H1 (cell line): ENCODE data around the gene DIP2B. TPM values are rescaled to one million over a fixed set of nuclear protein-coding genes. Genes with fewer than 3 reads are reported as not detected.

Source experiments
- CTCF ChIA-PET: fragments of 300-600 bp; sonication (Branson Sonifier 250); formaldehyde crosslinking; loops from one replicate; lab custom pipeline; 2021; ENCODE audit not compliant: partially characterized antibody; lab: Charles Lee
- POLR2A ChIA-PET: fragments of 300-600 bp; sonication (Branson Sonifier 250); formaldehyde crosslinking; loops from one replicate; lab custom pipeline; 2021; ENCODE audit warnings: inconsistent platforms; ENCODE audit not compliant: partially characterized antibody; lab: Charles Lee
- DNase-seq, 2 experiments: peaks; one replicate each; pipeline versions ENCODE4 v3.0.0 to v3.0.0-alpha.2; 2010 to 2022; ENCODE audit warnings: low spot score in 2 of 2, low read depth in 1 of 2, mixed read lengths in 1 of 2
- FAIRE-seq: peaks from 2 replicates; lab custom pipeline; 2011; peaks lifted over from hg19 to GRCh38; lab: Jason Lieb, UNC
- H2AFZ ChIP-seq: 2 replicates; pipeline ENCODE4 v1.8.1; 2012; ENCODE audit warnings: low read length, inconsistent platforms
- H2AK5ac ChIP-seq: 2 replicates; pipeline ENCODE4 v1.6.1; 2013; ENCODE audit warnings: low read depth, low read length
- H2BK120ac ChIP-seq: replicated peaks from 2 replicates; pipeline ENCODE3; 2013; ENCODE audit warnings: low read depth, low read length, inconsistent platforms
- H2BK12ac ChIP-seq: 2 replicates; pipeline ENCODE4 v1.6.1; 2013; ENCODE audit warnings: low read depth, low read length
- H2BK15ac ChIP-seq: 2 replicates; pipeline ENCODE4 v1.6.1; 2013; ENCODE audit warnings: low read length
- H2BK20ac ChIP-seq: 2 replicates; pipeline ENCODE4 v1.6.1; 2013; ENCODE audit warnings: low read length
- H2BK5ac ChIP-seq: 2 replicates; pipeline ENCODE4 v1.6.1; 2013; ENCODE audit warnings: low read depth, low read length
- H3K14ac ChIP-seq: 2 replicates; pipeline ENCODE4 v1.6.1; 2013; ENCODE audit warnings: inconsistent platforms; ENCODE audit not compliant: insufficient read length
- H3K18ac ChIP-seq: 2 replicates; pipeline ENCODE4 v1.6.1; 2013; ENCODE audit warnings: low read length; ENCODE audit errors: extremely low read depth
- H3K23ac ChIP-seq: 2 replicates; pipeline ENCODE4 v1.6.1; 2013; ENCODE audit warnings: inconsistent platforms; ENCODE audit not compliant: insufficient read length
- H3K23me2 ChIP-seq: 2 replicates; pipeline ENCODE4 v1.6.1; 2013; ENCODE audit warnings: low read depth, low read length
- H3K27ac ChIP-seq: 2 replicates; pipeline ENCODE4 v1.6.1; 2011; ENCODE audit warnings: low read depth, low read length, inconsistent platforms
- H3K27me3 ChIP-seq, 4 experiments: replicated peaks in 1 of 4; 1 replicate in 1 of 4; 2 replicates in 3 of 4; pipeline versions ENCODE4 v1.6.1 to v1.8.1; 2011 to 2013; ENCODE audit warnings: low read length in 3 of 4, mild to moderate bottlenecking in 3 of 4, inconsistent platforms in 2 of 4, mixed read lengths in 2 of 4, moderate library complexity in 1 of 4; ENCODE audit not compliant: control insufficient read depth in 3 of 4, insufficient read depth in 3 of 4; ENCODE audit errors: extremely low read depth in 1 of 4
- H3K36me3 ChIP-seq, 4 experiments: 2 replicates each; pipeline versions ENCODE4 v1.6.1 to v1.8.1; 2011 to 2013; ENCODE audit warnings: mild to moderate bottlenecking in 4 of 4, low read length in 3 of 4, moderate library complexity in 2 of 4, control low read depth in 1 of 4, inconsistent platforms in 1 of 4; ENCODE audit not compliant: insufficient read depth in 4 of 4, control insufficient read depth in 2 of 4
- H3K4ac ChIP-seq: replicated peaks from 2 replicates; pipeline ENCODE3; 2013; ENCODE audit warnings: low read length, low read depth, mixed read lengths, inconsistent platforms; ENCODE audit not compliant: insufficient read length
- H3K4me1 ChIP-seq, 4 experiments: replicated peaks in 1 of 4; 1 replicate in 1 of 4; 2 replicates in 3 of 4; pipeline versions ENCODE4 v1.6.1 to v1.8.1; 2011 to 2013; ENCODE audit warnings: low read length in 3 of 4, inconsistent platforms in 2 of 4, mixed read lengths in 1 of 4; ENCODE audit not compliant: insufficient read depth in 4 of 4, control insufficient read depth in 3 of 4
- H3K4me2 ChIP-seq, 2 experiments: 2 replicates each; pipeline versions ENCODE4 v1.6.1 to v1.8.1; 2011 to 2013; ENCODE audit warnings: low read depth in 2 of 2, low read length in 2 of 2, control low read depth in 1 of 2, inconsistent platforms in 1 of 2, mild to moderate bottlenecking in 1 of 2; ENCODE audit not compliant: insufficient read depth in 1 of 2
- H3K4me3 ChIP-seq, 4 experiments: fragments of 200-600, 300-600 bp in 1 of 4; sonication (generic), shearing (Covaris generic), sonication (Bioruptor Twin) in 1 of 4; 2 replicates each; pipeline versions ENCODE4 v1.5.1 to v1.8.1; 2011 to 2016; ENCODE audit warnings: low read length in 4 of 4, low read depth in 3 of 4, control low read depth in 2 of 4, inconsistent platforms in 2 of 4, mild to moderate bottlenecking in 2 of 4, mixed read lengths in 1 of 4, moderate library complexity in 1 of 4; ENCODE audit not compliant: insufficient read depth in 2 of 4; ENCODE audit errors: extremely low read depth in 1 of 4
- H3K56ac ChIP-seq: replicated peaks from 2 replicates; pipeline ENCODE3; 2013; ENCODE audit warnings: low read depth, mild to moderate bottlenecking, mixed read lengths, low read length, inconsistent platforms; ENCODE audit not compliant: insufficient read length
- H3K79me1 ChIP-seq: 2 replicates; pipeline ENCODE4 v1.6.1; 2013; ENCODE audit warnings: low read depth, low read length, control low read depth
- H3K79me2 ChIP-seq, 2 experiments: 2 replicates each; pipeline versions ENCODE4 v1.6.1 to v1.8.1; 2012 to 2013; ENCODE audit warnings: low read length in 2 of 2, mild to moderate bottlenecking in 2 of 2, inconsistent platforms in 1 of 2; ENCODE audit not compliant: insufficient read depth in 2 of 2, control insufficient read depth in 1 of 2
- H3K9ac ChIP-seq, 4 experiments: replicated peaks in 1 of 4; 1 replicate in 1 of 4; 2 replicates in 3 of 4; pipeline versions ENCODE4 v1.6.1 to v1.8.1; 2011 to 2013; ENCODE audit warnings: low read depth in 3 of 4, low read length in 3 of 4, control low read depth in 2 of 4, mild to moderate bottlenecking in 2 of 4, moderate library complexity in 2 of 4, inconsistent platforms in 1 of 4; ENCODE audit errors: extremely low read depth in 1 of 4
- H3K9me3 ChIP-seq, 2 experiments: 2 replicates each; pipeline versions ENCODE4 v1.6.1 to v1.8.1; 2012 to 2013; ENCODE audit warnings: mild to moderate bottlenecking in 2 of 2, moderate library complexity in 2 of 2, control low read depth in 1 of 2, inconsistent platforms in 1 of 2, low read depth in 1 of 2, low read length in 1 of 2, mixed read lengths in 1 of 2; ENCODE audit not compliant: insufficient read depth in 2 of 2
- H4K20me1 ChIP-seq, 2 experiments: replicated peaks in 1 of 2; 2 replicates each; pipeline versions ENCODE3 to v1.8.1; 2011 to 2013; ENCODE audit warnings: inconsistent platforms in 2 of 2, low read length in 2 of 2, mild to moderate bottlenecking in 1 of 2; ENCODE audit not compliant: insufficient read depth in 2 of 2, control insufficient read depth in 1 of 2
- H4K5ac ChIP-seq: 2 replicates; pipeline ENCODE4 v1.6.1; 2013; ENCODE audit warnings: low read length, low read depth, mixed read lengths, inconsistent platforms; ENCODE audit not compliant: insufficient read length
- H4K8ac ChIP-seq: 2 replicates; pipeline ENCODE4 v1.8.0; 2013; ENCODE audit warnings: mild to moderate bottlenecking, moderate library complexity, low read length, inconsistent platforms; ENCODE audit not compliant: insufficient read depth; ENCODE audit errors: extremely low read depth
- H4K91ac ChIP-seq: replicated peaks from 2 replicates; pipeline ENCODE3; 2013; ENCODE audit warnings: low read length, mixed read lengths, inconsistent platforms; ENCODE audit not compliant: insufficient read length
- BACH1 ChIP-seq: IDR thresholded peaks from 2 replicates; pipeline ENCODE4 v1.6.1; 2012; ENCODE audit warnings: low read length, improper control_type of control experiment
- BCL11A ChIP-seq, 2 experiments: IDR thresholded peaks; one replicate each; pipeline ENCODE4 v1.6.1; 2011; ENCODE audit warnings: low read depth in 2 of 2, low read length in 2 of 2, mild to moderate bottlenecking in 2 of 2
- CEBPB ChIP-seq: IDR thresholded peaks from 2 replicates; pipeline ENCODE4 v1.6.1; 2012; ENCODE audit warnings: low read depth, low read length
- CHD1 ChIP-seq: IDR thresholded peaks from 2 replicates; pipeline ENCODE4 v1.6.1; 2012; ENCODE audit warnings: low read depth, low read length, improper control_type of control experiment
- CREB1 ChIP-seq: IDR thresholded peaks from 2 replicates; pipeline ENCODE4 v1.6.1; 2012; ENCODE audit warnings: inconsistent platforms
- EP300 ChIP-seq, 2 experiments: IDR thresholded peaks; 1 replicate in 1 of 2; 2 replicates in 1 of 2; pipeline ENCODE4 v1.6.1; 2011 to 2012; ENCODE audit warnings: low read depth in 2 of 2, low read length in 2 of 2, mild to moderate bottlenecking in 2 of 2, borderline replicate concordance in 1 of 2, inconsistent platforms in 1 of 2, moderate library complexity in 1 of 2
- FOSL1 ChIP-seq: IDR thresholded peaks from 2 replicates; pipeline ENCODE4 v1.6.1; 2011; ENCODE audit warnings: mild to moderate bottlenecking, low read depth, low read length, moderate library complexity; ENCODE audit not compliant: insufficient read depth
- JUN ChIP-seq: IDR thresholded peaks from 2 replicates; pipeline ENCODE4 v1.6.1; 2011; ENCODE audit warnings: low read depth, mild to moderate bottlenecking, improper control_type of control experiment, low read length
- PHF8 ChIP-seq: fragments of 200-600 bp; sonication (generic); conservative IDR thresholded peaks from 2 replicates; pipeline ENCODE4 v1.7.1; 2012; ENCODE audit warnings: low read depth, mild to moderate bottlenecking, inconsistent platforms, low read length, moderate library complexity
- POLR2A ChIP-seq, 2 experiments: IDR thresholded peaks; 1 replicate in 1 of 2; 2 replicates in 1 of 2; pipeline ENCODE4 v1.6.1; 2011; ENCODE audit warnings: low read depth in 2 of 2, low read length in 2 of 2, mild to moderate bottlenecking in 2 of 2; ENCODE audit errors: control extremely low read depth in 1 of 2
- RAD21 ChIP-seq, 2 experiments: IDR thresholded peaks in 1 of 2; conservative IDR thresholded peaks in 1 of 2; 2 replicates each; pipeline ENCODE4 v1.6.1; 2011; ENCODE audit warnings: low read depth in 2 of 2, low read length in 2 of 2, improper control_type of control experiment in 1 of 2, inconsistent platforms in 1 of 2, mild to moderate bottlenecking in 1 of 2, moderate library complexity in 1 of 2
- SIN3A ChIP-seq, 2 experiments: IDR thresholded peaks in 1 of 2; conservative IDR thresholded peaks in 1 of 2; 2 replicates each; pipeline ENCODE4 v1.6.1; 2011 to 2012; ENCODE audit warnings: low read length in 2 of 2, improper control_type of control experiment in 1 of 2, low read depth in 1 of 2, mild to moderate bottlenecking in 1 of 2
- SP4 ChIP-seq: IDR thresholded peaks from 2 replicates; pipeline ENCODE4 v1.6.1; 2012; ENCODE audit warnings: low read length, inconsistent platforms
- TAF7 ChIP-seq: optimal IDR thresholded peaks from 2 replicates; pipeline ENCODE3; 2011; ENCODE audit warnings: low read depth, mild to moderate bottlenecking, inconsistent platforms, low read length, moderate library complexity, borderline replicate concordance
- TCF12 ChIP-seq: IDR thresholded peaks from 2 replicates; pipeline ENCODE4 v1.6.1; 2011; ENCODE audit warnings: low read depth, mild to moderate bottlenecking, low read length
- WGBS, 2 experiments: shearing (Covaris generic) in 1 of 2; methylation state at CpG; one replicate each; pipeline versions ENCODE4 v1.1.6 to v1.1.7; 2013 to 2015; ENCODE audit warnings: low lambda C conversion rate in 2 of 2, mixed read lengths in 2 of 2, inconsistent platforms in 1 of 2, low coverage in 1 of 2, missing lambda C conversion rate in 1 of 2; ENCODE audit not compliant: insufficient replicate concordance in 2 of 2, insufficient coverage in 1 of 2, insufficient read length in 1 of 2; ENCODE audit errors: extremely low coverage in 1 of 2, missing lambda C conversion rate in 1 of 2; 5-methylcytosine and 5-hydroxymethylcytosine counted together
- polyA plus RNA-seq, 7 experiments: library from polyadenylated mRNA; depleted of rRNA in 3 of 7; stranded (reverse) in 5 of 7; unstranded in 2 of 7; fragments of >200 nt in 5 of 7; fragments of 200-250 nt in 2 of 7; gene quantifications; 1 replicate in 5 of 7; 2 replicates in 1 of 7; 4 replicates in 1 of 7; pipeline versions ENCODE4 v1.2.1 to v1.2.3, GENCODE V29; 2011 to 2013; ENCODE audit warnings: missing spikeins in 2 of 7, mixed read lengths in 2 of 7
- total RNA-seq: library from RNA; stranded (reverse); fragmentation: NEBNext Ultra II Directional; extraction: Animal tissue kit (Norgen Biotek cat#: 25700); gene quantifications from 2 replicates; pipeline ENCODE4 v1.2.1, GENCODE V29; 2021

Gene DIP2B
- total and polyA plus RNA-seq, 2 of the 8 experiments (the other 6 are each of a cell fraction or from before 2014, with no cell fraction given) = 11.1 to 29.6 TPM

GRCh38 chr12:50720085-50720484, 215.3 kb downstream of the DIP2B start:
- Histone ChIP-seq H2AK5ac (no peak overlapping the region), H4K5ac (no peak overlapping the region), H3K23me2 (no peaks in the 10 kb centered on the region), H3K14ac (no peak overlapping the region), H2BK15ac (no peak overlapping the region), H3K4me1 (no peaks in the 10 kb centered on the region), H2BK20ac (no peak overlapping the region), H2BK12ac (no peak overlapping the region), H3K23ac (no peak overlapping the region), H3K36me3 (peaks cover 8 to 40% (median 31%) of the 10 kb centered on the region in 4 experiments), H3K79me1 (no peaks in the 10 kb centered on the region), H3K4ac (no peak overlapping the region), H3K9ac (no peak overlapping the region), H3K27ac (no peak overlapping the region), H3K9me3 (no peaks in the 10 kb centered on the region), H4K91ac (no peak overlapping the region), H4K20me1 (peaks cover 1% of the 10 kb centered on the region in 2 experiments), H2BK120ac (no peak overlapping the region), H3K4me2 (no peak overlapping the region), H3K79me2 (no peaks in the 10 kb centered on the region), H3K27me3 (no peaks in the 10 kb centered on the region), H3K4me3 (no peak overlapping the region), H3K56ac (no peak overlapping the region), H3K18ac (no peak overlapping the region), H2BK5ac (no peak overlapping the region), H4K8ac (no peak overlapping the region), H2AFZ (no peak overlapping the region)
- FAIRE-seq (no peak), DNase-seq (no peak)
- whole genome bisulfite sequencing, 2 experiments = 92% methylated on average over 3 of the region's 3 CpGs; no CpG with 5 or more reads in 1 of the 2 experiments
- ChIA-PET POLR2A (no interaction called here), CTCF (interaction anchor here (1.3 to 2.4 kb wide), 4 partner anchors 8 to 216 kb away, joined by 3 to 8 read pairs (median 4); partner anchors contain the start of gene DIP2B)
- TF ChIP-seq CHD1 (no peak), RAD21 (IDR thresholded peaks at IDR 0.05 in 1 of 2, conservative IDR thresholded peaks at IDR 0.05 in 1 of 2; ENCODE audit: low read depth in 2 of 2, low read length in 2 of 2) (no peak), CEBPB (no peak), PHF8 (no peak), SIN3A (conservative IDR thresholded peaks at IDR 0.05 in 1 of 2, IDR thresholded peaks at IDR 0.05 in 1 of 2; ENCODE audit: low read depth in 1 of 2, low read length in 2 of 2) (no peak), BACH1 (no peak), TCF12 (no peak), POLR2A (IDR thresholded peaks at IDR 0.05; ENCODE audit: control extremely low read depth in 1 of 2, low read depth in 2 of 2, low read length in 2 of 2) (no peak), SP4 (no peak), BCL11A (IDR thresholded peaks at IDR 0.05; ENCODE audit: low read depth in 2 of 2, low read length in 2 of 2) (no peak), FOSL1 (no peak), EP300 (IDR thresholded peaks at IDR 0.05; ENCODE audit: borderline replicate concordance in 1 of 2, low read depth in 2 of 2, low read length in 2 of 2) (no peak), TAF7 (no peak), CREB1 (no peak), JUN (no peak)
